NCI-H1048 (cell line): ENCODE measurements around the gene C17orf75.
"Not testable (repeated sequence)": the region's sequence is repeated elsewhere in the genome, so short reads cannot be mapped to it uniquely, and the experiment has no call there.

Experiments
- DNase-seq: peaks from one replicate; lab custom pipeline; 2025; lab: John Stamatoyannopoulos, UW

Gene C17orf75

DNA sequence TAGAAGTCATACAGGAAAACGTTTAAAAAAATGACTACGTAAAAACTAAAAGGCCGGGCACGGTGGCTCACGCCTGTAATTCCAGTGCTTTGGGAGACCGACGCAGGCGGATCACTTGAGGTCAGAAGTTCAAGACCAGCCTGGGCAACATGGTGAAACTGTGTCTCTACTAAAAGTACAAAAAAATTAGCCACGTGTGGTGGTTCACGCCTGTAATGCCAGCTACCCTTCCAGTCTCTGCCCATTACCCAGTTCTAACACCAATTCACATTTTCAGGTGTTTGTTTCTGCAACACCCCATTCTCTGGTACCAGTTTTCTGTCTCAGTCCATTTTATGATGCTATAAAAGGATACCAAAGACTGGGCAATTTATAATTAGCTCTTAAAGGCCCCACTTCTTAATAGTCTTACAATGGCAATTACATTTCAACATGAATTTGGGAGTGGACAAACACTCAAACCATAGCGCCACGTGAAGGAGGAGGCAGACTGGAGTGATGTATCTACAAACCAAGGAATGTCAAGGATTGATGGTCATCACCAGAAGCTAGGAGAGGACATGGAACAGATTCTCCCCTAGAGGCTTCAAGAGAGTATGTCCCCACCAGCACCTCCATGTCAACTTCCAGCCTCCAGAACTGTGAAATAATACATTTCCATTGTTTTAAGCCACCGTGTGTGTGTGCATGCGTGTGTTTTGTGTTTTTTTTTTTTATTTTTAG is 791 bp upstream of the C17orf75 start:
- no peak for DNase-seq

DNA sequence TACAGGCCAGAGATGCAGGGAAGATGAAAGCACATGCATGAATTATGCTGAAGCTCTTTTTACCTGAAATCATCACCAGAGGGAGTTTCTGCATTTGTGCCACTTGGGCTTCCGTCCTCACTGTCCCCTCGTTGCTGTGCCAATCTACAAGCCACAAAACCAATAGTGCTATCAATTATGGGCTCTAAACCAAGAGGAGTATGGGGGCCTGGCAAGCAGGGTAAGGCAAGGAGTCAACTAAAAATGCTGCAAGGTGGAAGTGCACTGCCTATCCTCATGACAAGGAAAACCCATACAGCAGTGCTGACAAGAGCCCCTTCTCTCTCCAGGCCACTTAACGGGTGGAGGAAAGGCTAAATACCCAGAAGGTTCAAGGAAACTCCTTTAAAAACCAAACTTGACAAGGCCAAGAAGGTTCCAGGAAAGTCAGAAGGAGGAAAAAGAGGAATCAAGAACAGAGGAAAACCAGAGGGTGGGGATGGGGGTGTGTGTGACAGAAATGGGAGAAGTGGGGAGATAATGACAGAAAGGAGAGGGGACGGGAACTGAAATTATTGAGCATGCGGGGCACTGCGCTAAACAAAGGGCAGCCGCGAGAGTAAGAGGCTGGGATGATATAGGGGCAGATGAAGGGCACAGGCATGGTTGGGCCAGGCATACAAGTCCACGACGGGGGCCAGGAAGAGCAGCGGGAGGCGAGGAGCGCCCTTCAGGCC is 674 bp downstream of the C17orf75 start:
- no peak for DNase-seq

DNA sequence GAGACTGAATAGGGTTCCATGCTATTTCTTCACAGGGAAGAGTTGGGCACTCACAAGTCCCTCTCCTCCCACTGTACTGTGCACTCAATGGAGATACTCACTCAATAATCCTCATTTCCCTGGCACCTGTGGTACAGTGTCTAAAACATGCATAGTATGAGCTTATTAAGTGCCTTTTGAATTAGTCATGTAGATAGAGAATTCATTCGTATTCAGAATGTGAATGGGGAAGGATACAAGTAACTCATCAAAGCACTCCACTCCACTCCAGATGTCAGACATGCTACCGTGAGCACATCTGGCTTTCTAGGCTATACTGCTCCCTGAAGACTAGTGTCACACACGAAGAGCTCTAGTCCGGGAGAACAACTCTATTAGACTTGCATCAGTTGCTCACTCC is 6.3 kb downstream of the C17orf75 start:
- no peak for DNase-seq

DNA sequence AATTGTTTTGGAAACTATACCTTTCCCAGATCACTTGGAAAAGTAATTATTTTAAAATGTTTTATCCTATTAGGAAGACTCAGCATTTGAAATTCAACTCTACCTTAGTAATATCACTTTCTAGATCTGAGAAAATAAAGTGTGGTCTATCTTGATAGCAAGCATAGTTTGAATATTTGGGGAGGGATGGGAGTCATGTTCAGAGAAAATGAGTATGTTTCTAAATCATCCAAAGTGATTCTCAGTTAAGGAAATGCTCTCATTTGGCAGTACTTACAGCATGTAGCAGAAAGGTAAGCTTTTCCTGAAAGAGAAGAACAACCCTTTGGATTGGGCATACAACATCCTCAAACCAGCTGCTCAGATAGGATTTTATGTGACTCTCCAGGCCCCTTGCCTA is 6.9 kb downstream of the C17orf75 start:
- DNase-seq, result no peak

DNA sequence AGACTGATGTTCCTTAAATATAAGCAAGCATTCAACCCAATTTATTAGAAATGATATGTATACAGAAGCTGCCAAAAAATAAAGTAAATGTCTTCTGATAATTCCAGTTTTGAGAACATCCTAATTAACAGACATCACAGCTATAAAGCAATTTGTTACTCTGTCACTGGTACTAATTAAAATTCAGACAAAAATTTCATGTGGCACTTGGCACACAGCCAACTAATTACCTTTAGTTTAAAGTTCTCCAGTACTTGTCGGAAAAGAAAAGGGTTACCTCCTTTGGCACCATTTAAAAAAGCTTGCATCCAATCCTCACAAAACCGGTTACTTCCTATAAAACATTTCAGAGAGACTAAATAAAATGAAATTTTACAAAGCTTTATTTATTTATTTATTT is 8.8 kb downstream of the C17orf75 start:
- no peak for DNase-seq

DNA sequence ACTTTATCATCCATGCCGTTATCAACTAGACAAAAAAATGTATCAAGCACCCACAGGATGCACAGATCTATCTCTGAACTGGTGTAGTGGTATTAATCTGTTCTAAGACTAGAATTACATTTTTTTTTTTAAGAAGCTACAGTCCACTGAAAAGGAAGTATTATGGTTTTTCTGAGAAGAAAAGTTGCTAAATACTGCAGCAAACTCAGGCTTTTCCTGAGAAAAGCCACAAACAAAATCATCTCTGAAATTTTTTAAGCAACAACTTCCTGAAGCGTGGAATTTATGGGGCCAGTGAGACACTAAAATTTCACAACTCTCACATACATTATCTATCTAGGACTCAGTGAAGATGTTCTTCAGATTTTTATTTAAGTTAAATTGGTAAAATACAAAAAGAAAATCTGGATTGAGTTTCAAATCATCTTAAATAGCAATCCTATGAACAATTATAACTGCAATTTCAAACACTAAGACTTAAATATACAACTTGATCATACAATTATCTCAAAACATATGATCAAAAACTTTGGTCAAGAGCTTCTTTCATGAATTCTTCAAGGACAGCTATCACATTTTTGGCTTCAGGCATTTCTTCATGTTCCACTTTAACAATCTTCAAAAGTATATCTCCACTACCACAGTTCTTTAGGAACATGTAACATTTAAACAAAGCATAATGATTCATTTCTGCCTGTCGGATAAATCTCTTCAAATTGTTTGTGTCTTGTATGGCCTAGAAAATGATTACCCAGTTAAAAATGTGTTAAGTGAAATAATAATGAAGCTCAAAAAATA is 10.5 kb downstream of the C17orf75 start:
- no peak for DNase-seq

DNA sequence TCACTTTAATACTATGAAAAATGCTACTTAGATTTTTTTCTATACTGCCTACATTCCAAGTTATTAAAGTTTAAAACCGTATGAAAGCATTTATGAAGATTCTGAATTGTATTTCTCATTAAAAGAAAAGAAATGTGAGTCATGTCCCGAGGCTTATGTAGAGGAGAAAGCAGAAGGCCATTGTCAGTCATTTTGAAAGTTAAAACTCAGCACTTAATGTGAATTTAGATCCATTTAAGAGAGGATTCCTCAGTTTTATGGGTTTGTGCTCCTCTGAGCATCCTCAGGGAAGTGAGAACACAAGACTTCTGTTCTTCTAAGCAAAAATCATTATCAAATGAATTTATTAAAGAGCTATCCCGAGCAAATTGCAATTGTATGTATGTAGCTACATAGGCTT is 11.8 kb downstream of the C17orf75 start:
- no peak for DNase-seq

DNA sequence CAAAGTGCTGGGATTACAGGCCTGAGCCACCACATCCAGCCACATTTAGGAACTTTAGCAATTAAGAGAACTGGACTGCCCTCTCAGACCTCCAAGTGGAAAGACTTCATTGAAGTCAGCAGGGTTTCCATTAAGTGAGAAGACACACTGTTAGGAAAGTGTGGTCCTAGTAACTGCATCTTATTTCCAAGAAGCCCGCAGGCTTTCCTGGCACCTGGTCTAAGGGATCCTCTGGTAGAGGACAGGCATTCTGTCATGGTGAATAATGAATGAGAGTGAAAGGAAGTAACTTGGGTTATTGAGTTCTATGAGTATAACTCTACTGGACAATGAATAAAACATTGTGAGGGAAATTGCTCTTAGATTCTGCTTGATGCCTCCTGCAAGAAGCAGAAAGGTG is 14.1 kb downstream of the C17orf75 start:
- DNase-seq, result no peak

DNA sequence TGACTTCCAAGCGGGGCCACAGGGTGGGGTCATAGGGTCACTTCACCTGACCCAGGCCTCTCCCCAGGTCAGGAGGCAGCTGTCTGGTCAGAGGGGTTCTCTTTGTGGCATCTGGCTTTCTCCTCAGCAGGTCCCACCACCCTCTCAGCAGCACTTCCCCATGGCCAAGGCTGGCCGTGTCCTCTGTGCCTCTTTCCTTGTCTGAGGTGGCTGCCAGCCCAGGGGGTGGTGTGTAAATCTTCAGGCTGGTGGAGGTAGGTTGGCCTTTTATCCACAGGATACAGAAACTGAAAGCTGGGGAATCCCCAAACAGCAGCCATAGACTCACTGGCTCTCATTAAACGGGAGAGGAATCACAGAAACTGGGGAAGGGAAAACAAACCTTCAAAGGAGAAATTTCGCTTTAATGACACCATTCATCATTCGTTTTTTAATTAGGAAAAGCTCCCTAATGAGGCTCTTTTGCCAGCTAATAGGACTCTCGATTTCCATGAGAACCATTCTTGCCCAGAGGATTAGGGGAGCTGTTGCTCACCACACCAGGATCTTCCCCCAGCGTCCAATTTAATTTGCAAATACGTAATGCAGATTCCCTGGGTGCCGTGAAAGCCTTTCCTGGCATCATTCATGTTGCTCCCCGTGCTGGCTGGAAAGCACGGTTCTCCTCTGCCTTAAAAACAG is 18.0 kb downstream of the C17orf75 start:
- no peak for DNase-seq

DNA sequence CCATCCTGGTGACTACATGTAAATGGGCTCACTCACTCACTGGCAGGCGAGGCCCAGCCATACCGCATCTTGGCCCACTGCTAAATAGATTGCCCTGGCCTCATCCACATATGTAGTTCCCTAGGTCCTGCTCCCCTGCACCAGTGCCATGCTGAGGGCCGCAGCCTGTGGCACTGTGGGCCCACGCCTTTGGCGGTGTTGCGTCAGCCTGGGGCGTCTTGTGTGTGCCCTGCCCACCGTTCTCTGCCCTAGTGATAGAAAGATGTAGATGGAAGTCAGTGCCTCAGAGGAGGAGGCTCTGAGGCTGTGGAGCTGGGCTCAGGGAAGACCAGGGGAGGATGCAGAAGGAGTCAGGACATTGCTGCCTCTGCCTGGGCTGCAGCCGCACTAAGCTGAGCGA is 18.9 kb downstream of the C17orf75 start:
- DNase-seq, result no peak

DNA sequence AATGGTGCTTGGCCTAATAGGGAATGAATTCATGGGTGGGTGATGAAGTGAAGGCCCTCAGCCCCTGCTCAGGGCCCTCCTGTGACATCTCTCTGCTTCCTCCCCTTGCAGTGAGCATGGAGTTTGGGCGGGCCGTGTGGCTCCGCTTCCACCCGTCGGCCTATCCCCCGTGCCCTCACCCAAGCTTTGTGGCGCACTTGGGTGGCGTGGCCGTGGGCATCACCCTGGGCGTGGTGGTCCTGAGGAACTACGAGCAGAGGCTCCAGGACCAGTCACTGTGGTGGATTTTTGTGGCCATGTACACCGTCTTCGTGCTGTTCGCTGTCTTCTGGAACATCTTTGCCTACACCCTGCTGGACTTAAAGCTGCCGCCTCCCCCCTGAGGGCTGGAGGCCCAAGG is 21.1 kb downstream of the C17orf75 start:
- no peak for DNase-seq

DNA sequence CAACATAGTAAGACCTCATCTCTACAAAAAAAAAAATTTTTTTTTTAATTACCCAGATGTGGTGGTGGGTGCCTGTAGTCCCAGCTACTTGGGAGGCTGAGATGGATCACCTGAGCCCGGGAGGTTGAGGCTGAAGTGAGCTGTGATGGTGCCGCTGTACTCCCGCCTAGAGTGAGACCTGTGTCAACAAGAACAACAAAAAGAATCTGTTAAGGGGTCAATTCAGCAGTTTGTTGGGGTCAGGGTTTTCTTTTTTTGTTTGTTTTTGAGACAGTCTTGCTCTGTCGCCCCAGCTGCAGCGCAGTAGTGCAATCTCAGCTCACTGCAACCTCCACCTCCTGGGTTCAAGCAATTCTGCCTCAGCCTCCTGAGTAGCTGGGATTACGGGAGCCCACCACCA is 21.9 kb downstream of the C17orf75 start:
- not testable (repeated sequence) for DNase-seq

DNA sequence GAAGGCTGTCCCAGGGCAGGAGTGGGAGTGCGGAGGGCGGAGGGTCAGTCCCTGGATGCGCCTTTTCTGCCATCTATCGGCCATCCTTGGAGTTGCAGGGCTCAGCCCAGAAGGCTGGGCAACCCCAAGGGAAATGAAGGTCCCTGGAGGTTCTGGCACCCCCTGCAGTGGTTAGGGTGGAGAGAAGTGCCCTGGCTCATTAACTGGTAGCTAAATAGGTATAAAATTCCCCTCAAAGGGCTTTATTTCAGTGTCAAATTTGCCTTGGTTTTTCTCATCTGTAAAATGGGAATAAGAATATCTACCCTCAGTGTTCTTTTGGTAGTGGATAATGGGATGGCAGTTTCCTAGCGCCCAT is 22.4 kb downstream of the C17orf75 start:
- DNase-seq, result no peak

DNA sequence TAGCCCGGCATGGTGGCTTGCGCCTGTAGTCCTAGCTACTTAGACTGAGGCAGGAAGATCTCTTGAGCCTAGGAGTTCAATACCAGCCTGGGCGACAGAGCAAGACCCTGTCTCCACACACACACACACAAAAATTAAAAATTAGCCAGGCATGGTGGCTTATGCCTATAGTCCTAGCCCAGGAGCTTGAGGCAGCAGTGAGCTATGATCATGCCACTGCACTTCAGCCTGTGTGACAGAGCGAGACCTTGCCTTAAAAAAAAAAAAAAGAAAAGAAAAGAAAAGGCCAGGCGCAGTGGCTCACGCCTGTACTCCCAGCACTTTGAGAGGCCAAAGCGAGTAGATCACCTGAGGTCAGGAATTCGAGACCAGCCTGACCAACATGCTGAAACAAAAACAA is 23.9 kb downstream of the C17orf75 start:
- no peak for DNase-seq

DNA sequence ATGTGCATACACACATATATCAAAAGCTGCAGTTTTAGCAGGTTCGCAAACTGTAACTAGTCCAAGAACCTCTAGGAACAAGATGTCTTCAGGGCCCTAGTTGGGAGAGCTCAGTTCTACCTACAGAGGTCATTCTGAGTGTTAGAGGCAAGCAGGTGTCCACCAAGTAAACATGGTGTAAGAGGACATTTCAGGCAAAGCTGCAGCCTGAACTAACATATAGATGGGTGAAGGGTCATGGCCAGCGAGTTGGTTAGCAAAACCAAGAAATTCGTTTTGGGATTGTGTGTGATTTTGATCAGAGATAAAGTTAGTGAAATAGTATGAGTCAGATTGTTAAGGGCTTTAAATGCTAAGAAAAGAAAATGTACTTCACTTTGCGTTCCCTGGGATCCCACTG is 24.6 kb downstream of the C17orf75 start:
- no peak for DNase-seq

DNA sequence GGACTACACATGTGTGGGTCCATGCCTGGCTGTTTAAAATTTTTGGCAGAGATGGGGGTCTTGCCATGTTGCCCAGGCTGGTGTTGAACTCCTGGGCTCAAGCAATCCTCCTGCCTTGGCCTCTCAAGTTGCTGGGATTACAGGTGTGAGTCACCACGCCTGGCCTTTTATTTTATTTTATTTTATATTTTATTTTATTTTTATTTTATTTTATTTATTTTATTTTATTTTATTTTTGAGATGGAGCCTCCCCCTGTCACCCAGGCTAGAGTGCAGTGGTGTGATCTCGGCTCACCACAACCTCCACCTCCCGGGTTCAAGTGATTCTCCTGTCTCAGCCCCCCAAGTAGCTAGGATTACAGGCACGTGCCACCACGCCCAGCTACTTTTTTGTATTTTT is 25.3 kb downstream of the C17orf75 start:
- not testable (repeated sequence) for DNase-seq

DNA sequence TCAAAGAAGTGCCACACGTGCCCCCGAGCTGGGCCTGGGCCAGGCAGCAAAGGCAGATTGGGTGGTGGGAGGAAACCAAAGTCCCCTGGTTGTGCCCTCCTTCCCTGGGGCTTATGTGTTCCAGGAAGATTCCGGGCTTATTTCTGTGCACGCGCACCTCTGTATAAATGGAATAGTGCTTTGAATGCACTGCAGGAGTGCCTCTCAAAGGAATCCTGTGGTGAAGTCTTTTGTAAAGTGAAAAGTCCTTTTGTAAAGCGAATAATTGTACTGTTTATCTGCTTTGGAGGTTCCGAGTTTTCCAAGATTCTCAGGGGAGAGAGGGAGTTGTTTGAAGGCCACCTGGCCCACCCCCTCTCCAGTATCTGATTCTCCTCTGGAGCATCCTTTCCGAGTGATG is 26.8 kb downstream of the C17orf75 start:
- no peak for DNase-seq

DNA sequence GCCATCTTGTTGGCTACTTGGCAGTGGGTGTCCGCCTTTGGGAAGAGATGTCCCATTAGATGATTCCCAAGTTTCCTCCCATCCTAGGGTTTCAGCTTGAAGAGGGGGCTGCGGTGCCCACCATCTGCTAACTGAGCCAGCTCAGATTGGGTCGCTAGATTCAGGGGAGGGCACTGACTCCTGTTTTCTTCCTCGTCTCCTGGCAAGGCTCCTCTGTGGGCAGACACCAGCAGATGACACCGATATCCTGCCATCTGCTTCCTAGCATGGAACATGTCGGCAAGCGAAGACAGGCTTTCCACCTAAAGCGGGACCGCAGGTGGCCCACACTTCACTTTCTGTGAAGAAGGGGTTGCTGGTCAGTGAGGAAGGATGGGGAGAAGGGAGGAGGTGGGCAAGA is 27.3 kb downstream of the C17orf75 start:
- no peak for DNase-seq

DNA sequence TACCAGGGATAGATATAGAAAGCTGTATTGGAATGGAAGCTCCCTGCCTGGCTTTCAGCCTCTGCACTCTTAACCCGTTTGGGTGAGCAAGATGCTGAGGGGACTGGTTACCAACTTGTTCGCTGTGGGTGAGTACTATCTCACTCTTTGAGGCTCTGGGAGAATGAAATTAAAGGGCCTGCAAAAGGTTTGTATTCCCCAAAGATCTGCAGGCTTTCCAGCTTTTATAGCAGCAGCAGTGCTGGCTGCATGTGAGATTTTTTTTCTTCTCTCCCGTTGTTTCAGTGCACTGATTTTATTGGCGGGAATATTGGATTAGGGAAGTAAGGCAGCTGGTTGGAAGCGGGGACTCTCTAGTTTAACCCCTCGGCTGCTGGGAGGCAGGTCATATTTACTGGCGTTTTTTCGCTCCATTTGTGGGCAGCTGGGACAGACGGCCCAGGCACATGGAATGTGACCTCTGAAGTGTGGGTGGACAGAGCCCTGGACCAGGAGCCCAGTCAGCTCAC is 30.9 kb downstream of the C17orf75 start:
- DNase-seq, result no peak

DNA sequence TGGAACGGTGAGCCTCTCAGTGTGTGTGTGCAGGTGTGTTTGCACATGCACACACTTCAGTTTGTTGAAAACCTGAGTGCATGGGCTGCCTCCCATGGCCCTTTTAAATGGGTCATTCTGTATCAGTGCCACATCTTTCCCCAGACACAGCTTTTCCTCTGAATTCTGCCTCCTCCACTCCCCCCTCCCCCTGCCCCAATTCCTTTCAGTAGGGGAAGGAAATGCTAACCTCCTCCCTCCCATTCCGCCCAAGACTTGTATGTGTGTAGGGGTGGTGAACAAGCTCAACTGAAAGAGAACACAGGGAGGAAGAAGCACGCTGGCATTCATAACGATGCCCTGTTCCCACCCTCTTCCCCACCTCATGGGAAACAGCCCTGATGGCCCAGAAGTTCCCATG is 34.3 kb downstream of the C17orf75 start:
- DNase-seq, result no peak

DNA sequence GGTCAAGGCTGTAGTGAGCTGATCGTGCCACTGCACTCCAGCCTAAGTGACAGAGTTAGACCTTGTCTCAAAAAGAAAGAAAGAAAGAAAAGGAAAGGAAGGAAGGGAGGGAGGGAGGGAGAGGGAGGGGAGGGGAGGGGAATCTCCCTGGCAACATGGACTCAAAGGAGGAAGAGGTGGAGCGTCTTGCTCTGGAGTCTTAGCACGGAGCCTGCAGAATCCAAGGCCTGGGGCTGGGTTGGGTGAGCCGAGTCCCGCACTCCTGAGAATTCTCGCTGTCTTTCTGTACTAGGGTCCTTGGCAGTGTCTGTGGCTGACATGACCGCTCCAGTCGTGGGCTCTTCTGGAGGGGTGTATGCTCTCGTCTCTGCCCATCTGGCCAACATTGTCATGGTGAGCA is 36.9 kb downstream of the C17orf75 start:
- no peak for DNase-seq

DNA sequence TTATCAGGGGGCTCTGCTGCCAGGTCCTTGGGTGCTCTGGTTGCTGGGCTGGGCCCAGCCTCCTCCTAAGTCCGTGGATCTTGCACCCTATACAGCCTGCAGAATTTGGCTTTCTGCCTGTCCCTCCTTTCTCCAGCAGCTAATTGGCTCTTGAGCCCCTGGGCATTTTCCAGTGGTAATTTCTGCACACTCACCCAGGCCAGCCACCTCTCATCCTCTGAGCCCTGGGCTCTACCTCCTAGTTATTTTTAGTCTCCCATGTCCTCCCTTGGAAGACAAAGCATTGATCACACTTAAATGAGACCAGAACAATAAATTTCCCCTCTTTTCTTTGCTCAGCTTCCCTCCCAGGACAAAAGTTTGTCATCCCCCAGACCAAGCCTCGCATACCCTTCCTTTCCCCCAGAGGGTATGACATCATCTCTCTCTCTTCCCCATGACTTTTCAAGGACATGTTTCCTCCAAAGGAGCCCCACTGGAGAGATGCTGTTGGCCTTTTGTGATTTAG is 38.1 kb downstream of the C17orf75 start:
- no peak for DNase-seq
